SK-N-SH treated with all-trans-retinoic acid at 6 μM for 48 hours (cell line): Measurements from ENCODE around the gene S100A2.

Experiments
- ARNTL ChIP-seq: fragments of 450-650 bp; formaldehyde crosslinking; IDR thresholded peaks from 2 replicates; pipeline ENCODE4 v1.5.0; 2020; ENCODE audit warnings: low read depth, mild to moderate bottlenecking, moderate library complexity, borderline replicate concordance
- CSDC2 ChIP-seq: fragments of 250-450 bp; sonication (Bioruptor Pico); IDR thresholded peaks from 2 replicates; pipeline ENCODE4 v1.5.0; 2020; ENCODE audit warnings: mild to moderate bottlenecking, moderate library complexity
- GLIS3 ChIP-seq: fragments of 250-450 bp; sonication (Bioruptor Pico); IDR thresholded peaks from 2 replicates; pipeline ENCODE4 v1.5.0; 2020; ENCODE audit warnings: mild to moderate bottlenecking, moderate library complexity
- ISL1 ChIP-seq: fragments of 250-450 bp; sonication (Bioruptor Pico); IDR thresholded peaks from 2 replicates; pipeline ENCODE4 v2.1.2; 2022; ENCODE audit warnings: mild to moderate bottlenecking, moderate library complexity
- RARB ChIP-seq: fragments of 250-450 bp; sonication (Bioruptor Pico); IDR thresholded peaks from 2 replicates; pipeline ENCODE4 v1.8.0; 2021; ENCODE audit warnings: mild to moderate bottlenecking, moderate library complexity
- TCF4 ChIP-seq: fragments of 250-450 bp; sonication (Bioruptor Pico); IDR thresholded peaks from 2 replicates; pipeline ENCODE4 v1.8.0; 2021; ENCODE audit warnings: mild to moderate bottlenecking, moderate library complexity, borderline replicate concordance
- ZC3H10 ChIP-seq: fragments of 250-450 bp; sonication (Bioruptor Pico); IDR thresholded peaks from 2 replicates; pipeline ENCODE4 v1.5.1; 2021; ENCODE audit warnings: mild to moderate bottlenecking, moderate library complexity
- ZFP3 ChIP-seq: fragments of 250-450 bp; sonication (Bioruptor Pico); IDR thresholded peaks from 2 replicates; pipeline ENCODE4 v1.5.0; 2020; ENCODE audit warnings: mild to moderate bottlenecking, moderate library complexity
- ZFP30 ChIP-seq: fragments of 450-650 bp; formaldehyde crosslinking; IDR thresholded peaks from 2 replicates; pipeline ENCODE4 v1.5.0; 2022; ENCODE audit warnings: mild to moderate bottlenecking, moderate library complexity
- ZNF565 ChIP-seq: fragments of 450-650 bp; formaldehyde crosslinking; conservative IDR thresholded peaks from 2 replicates; pipeline ENCODE4 v1.5.0; 2020; ENCODE audit warnings: low read depth, mild to moderate bottlenecking, moderate library complexity
- TF ChIP-seq, protein P1 (sequence below): fragments of 250-450 bp; sonication (Bioruptor Pico); IDR thresholded peaks from 2 replicates; pipeline ENCODE4 v1.5.1; 2020; ENCODE audit warnings: low read depth, mild to moderate bottlenecking, moderate library complexity
- TF ChIP-seq, protein P2 (sequence below): fragments of 250-450 bp; sonication (Bioruptor Pico); IDR thresholded peaks from 2 replicates; pipeline ENCODE4 v1.8.0; 2020; ENCODE audit warnings: mild to moderate bottlenecking, moderate library complexity, borderline replicate concordance
- TF ChIP-seq, protein P3 (sequence below): fragments of 250-450 bp; sonication (Bioruptor Pico); IDR thresholded peaks from 2 replicates; pipeline ENCODE4 v1.5.0; 2020; ENCODE audit warnings: mild to moderate bottlenecking, moderate library complexity
- TF ChIP-seq, protein P4 (sequence below): fragments of 250-450 bp; sonication (Bioruptor Pico); IDR thresholded peaks from 2 replicates; pipeline ENCODE4 v1.8.0; 2021; ENCODE audit warnings: low read depth, mild to moderate bottlenecking, moderate library complexity, borderline replicate concordance

DNA sequence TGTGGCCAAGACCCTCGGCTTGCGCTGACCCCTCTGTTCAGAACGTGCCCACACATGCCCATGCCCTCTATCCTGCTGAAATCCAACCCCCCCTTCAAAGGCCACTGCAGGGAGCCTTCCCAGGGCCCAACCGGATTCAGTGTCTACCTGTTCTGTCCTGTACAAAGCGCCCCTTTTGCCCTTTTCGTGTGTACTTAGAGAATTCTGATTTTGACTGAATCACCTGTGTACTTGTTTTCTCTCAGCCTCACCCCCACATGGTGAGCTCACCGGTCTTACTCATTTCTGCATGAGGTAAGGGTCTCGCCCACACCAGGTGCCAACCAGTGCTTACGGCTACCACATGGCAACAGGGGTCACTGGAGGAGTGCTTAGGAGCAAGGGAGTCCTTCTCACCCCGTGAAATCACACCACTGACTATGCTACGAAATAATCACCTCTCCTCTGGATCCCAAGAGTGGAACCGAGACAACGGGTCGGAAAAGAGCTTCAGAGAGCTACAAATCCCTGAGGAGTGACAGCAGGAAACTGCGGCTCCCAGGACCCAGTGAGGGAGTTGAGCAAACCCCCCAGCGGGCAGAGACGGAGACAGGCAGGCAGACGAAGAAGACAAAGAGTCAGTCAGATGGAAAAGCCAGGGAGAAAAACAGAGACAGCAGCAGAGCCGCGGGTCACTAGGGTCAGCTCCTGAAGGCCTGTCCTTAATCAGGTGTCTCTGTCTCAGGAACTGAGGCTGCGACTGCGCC lies 2.1 kb upstream of the S100A2 start:
- no peak for TF ChIP-seq ARNTL
- TF ChIP-seq, protein P1, sequence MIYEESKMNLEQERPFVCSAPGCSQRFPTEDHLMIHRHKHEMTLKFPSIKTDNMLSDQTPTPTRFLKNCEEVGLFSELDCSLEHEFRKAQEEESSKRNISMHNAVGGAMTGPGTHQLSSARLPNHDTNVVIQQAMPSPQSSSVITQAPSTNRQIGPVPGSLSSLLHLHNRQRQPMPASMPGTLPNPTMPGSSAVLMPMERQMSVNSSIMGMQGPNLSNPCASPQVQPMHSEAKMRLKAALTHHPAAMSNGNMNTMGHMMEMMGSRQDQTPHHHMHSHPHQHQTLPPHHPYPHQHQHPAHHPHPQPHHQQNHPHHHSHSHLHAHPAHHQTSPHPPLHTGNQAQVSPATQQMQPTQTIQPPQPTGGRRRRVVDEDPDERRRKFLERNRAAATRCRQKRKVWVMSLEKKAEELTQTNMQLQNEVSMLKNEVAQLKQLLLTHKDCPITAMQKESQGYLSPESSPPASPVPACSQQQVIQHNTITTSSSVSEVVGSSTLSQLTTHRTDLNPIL (CRISPR knock-in tag): no peak
- no peak for TF ChIP-seq RARB (CRISPR knock-in tag)
- TF ChIP-seq ZFP30 (CRISPR knock-in tag): no peak
- no peak for TF ChIP-seq GLIS3 (CRISPR knock-in tag)
- TF ChIP-seq ISL1: no peak
- no peak for TF ChIP-seq ZNF565 (CRISPR knock-in tag)
- TF ChIP-seq, protein P2, sequence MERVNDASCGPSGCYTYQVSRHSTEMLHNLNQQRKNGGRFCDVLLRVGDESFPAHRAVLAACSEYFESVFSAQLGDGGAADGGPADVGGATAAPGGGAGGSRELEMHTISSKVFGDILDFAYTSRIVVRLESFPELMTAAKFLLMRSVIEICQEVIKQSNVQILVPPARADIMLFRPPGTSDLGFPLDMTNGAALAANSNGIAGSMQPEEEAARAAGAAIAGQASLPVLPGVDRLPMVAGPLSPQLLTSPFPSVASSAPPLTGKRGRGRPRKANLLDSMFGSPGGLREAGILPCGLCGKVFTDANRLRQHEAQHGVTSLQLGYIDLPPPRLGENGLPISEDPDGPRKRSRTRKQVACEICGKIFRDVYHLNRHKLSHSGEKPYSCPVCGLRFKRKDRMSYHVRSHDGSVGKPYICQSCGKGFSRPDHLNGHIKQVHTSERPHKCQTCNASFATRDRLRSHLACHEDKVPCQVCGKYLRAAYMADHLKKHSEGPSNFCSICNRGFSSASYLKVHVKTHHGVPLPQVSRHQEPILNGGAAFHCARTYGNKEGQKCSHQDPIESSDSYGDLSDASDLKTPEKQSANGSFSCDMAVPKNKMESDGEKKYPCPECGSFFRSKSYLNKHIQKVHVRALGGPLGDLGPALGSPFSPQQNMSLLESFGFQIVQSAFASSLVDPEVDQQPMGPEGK (CRISPR knock-in tag): no peak
- no peak for TF ChIP-seq ZC3H10 (CRISPR knock-in tag)
- TF ChIP-seq TCF4: no peak
- TF ChIP-seq, protein P3, sequence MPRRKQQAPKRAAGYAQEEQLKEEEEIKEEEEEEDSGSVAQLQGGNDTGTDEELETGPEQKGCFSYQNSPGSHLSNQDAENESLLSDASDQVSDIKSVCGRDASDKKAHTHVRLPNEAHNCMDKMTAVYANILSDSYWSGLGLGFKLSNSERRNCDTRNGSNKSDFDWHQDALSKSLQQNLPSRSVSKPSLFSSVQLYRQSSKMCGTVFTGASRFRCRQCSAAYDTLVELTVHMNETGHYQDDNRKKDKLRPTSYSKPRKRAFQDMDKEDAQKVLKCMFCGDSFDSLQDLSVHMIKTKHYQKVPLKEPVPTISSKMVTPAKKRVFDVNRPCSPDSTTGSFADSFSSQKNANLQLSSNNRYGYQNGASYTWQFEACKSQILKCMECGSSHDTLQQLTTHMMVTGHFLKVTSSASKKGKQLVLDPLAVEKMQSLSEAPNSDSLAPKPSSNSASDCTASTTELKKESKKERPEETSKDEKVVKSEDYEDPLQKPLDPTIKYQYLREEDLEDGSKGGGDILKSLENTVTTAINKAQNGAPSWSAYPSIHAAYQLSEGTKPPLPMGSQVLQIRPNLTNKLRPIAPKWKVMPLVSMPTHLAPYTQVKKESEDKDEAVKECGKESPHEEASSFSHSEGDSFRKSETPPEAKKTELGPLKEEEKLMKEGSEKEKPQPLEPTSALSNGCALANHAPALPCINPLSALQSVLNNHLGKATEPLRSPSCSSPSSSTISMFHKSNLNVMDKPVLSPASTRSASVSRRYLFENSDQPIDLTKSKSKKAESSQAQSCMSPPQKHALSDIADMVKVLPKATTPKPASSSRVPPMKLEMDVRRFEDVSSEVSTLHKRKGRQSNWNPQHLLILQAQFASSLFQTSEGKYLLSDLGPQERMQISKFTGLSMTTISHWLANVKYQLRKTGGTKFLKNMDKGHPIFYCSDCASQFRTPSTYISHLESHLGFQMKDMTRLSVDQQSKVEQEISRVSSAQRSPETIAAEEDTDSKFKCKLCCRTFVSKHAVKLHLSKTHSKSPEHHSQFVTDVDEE (CRISPR knock-in tag): no peak
- TF ChIP-seq, protein P4, sequence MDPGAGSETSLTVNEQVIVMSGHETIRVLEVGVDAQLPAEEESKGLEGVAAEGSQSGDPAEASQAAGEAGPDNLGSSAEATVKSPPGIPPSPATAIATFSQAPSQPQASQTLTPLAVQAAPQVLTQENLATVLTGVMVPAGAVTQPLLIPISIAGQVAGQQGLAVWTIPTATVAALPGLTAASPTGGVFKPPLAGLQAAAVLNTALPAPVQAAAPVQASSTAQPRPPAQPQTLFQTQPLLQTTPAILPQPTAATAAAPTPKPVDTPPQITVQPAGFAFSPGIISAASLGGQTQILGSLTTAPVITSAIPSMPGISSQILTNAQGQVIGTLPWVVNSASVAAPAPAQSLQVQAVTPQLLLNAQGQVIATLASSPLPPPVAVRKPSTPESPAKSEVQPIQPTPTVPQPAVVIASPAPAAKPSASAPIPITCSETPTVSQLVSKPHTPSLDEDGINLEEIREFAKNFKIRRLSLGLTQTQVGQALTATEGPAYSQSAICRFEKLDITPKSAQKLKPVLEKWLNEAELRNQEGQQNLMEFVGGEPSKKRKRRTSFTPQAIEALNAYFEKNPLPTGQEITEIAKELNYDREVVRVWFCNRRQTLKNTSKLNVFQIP (CRISPR knock-in tag): no peak
- TF ChIP-seq ZFP3: no peak
- no peak for TF ChIP-seq CSDC2 (CRISPR knock-in tag)
